Measurements from ENCODE around the gene ATP7A.
"Not testable (repeated sequence)": the region's sequence is repeated elsewhere in the genome, so short reads cannot be mapped to it uniquely, and the experiment has no call there.

Gene ATP7A

DNA sequence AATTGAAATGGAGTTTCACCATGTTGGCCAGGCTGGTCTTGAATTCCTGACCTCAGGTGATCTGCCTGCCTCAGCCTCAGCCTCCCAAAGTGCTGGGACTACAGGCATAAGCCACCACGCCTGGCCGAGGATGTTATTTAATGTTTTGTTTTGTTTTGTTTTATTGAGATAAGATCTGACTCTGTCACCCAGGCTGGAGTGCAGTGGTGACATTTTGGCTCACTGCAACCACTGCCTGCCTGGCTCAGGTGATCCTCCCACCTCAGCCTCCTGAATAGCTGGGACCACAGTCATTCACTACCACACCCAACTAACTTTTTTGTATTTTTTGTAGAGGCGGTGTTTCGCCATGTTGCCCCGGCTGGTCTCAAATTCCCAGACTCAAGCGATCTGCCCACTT, 34.5 kb downstream of the ATP7A start:
- DNase-seq (ENCODE audit: low read depth in 2 of 2, low spot score in 1 of 2), result not testable (repeated sequence)

DNA sequence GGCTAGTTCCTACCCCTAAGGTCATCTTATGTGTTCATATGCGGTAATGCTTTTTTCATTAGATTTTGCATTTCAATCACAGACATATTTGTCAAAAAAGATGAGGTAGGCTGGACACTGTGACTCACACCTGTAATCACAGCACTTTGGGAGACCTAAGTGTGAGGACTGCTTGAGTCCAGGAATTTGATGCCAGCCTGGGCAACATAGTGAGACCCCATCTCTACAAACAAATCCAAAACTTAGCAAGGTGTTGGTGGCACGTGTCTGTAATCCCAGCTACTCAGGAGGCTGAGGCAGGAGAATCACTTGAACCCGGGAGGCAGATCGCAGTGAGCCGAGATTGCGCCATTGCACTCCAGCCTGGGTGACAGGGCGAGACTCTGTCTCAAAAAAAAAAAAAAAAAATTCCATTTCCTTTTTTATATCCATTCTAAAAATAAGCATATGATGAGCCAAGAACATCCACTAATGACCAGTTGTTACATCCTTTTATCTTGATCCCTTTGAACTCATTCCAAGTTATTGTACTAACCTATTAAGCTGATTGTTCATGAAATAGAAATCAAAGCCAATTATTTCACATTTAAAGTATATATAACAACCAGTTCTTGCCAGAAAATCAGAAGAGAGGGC, 35.5 kb downstream of the ATP7A start:
- no peak for DNase-seq (ENCODE audit: low read depth in 2 of 2, low spot score in 1 of 2)

DNA sequence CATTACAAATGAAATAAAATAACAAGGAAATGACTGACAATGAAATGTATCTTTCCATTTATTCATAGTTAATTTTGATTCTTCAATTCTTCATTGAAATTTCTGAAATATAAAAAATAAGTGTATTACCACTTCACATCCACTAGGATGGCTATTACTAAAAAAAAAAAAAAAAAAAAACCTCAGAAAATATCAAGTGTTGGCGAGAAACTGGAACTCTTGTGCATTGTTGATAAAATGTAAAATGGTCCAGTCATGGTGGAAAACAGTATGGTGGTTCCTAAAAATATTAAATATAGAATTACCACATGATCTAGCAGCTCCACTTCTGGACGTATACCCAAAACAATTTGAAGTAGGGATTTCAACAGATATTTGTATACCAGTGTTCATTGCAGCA, 36.1 kb downstream of the ATP7A start:
- no peak for DNase-seq (ENCODE audit: low read depth in 2 of 2, low spot score in 1 of 2)

DNA sequence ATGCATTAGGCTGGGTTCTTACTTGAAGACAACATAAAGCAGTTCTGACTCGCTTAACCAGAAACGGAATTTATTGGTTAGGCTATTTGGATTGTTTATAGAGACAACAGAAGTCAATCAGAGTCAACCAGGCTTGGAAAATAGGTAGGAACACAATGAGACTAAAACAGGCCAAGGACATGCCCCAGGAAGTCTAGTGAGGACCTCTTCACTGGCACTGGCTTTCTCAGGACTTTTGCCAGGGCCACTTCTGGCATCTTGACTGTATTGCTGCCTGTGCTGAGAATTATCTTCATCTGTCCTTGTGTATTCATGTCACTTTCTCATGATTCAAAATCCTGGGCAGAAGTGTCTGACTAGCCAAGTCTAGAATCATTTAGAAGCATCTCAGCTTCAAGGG, 39.3 kb downstream of the ATP7A start:
- DNase-seq (ENCODE audit: low read depth in 2 of 2, low spot score in 1 of 2), result no peak

DNA sequence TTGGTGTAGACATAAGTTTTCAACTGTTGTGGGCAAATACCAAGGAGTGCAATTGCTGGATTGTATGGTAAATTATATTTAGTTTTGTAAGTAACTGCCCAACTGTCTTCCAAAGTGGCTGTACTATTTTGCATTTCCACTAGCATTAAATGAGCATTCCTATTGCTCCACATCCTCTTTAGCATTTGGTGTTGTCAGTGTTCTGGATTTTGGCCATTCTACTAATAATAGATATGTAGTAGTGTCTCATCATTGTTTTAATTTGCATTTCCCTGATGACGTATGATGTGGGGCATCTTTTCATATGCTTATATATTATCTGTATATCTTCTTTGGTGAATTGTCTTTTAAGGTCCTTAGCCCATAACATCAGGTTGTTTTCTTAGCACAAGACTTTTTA, 41.7 kb downstream of the ATP7A start:
- no peak for DNase-seq (ENCODE audit: low read depth in 2 of 2, low spot score in 1 of 2)

DNA sequence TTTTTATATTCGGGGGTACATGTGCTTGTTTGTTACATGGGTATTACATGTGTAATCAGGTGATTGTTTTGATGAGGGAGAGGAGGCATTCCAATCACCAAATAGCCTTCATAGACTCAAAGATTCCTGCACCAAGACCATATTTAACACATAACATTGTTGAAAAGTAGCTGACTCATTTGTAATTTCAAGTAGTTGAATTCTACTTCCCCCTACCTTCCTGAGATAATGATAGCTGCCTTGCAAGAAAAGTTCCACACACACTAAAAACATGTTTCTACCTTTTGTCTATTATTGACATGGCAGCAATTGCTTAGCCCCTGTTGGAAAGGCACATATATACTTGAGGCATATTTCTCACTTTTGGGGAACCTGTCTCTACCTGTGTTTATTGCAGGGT, 42.8 kb downstream of the ATP7A start:
- DNase-seq (ENCODE audit: low read depth in 2 of 2, low spot score in 1 of 2), result no peak

DNA sequence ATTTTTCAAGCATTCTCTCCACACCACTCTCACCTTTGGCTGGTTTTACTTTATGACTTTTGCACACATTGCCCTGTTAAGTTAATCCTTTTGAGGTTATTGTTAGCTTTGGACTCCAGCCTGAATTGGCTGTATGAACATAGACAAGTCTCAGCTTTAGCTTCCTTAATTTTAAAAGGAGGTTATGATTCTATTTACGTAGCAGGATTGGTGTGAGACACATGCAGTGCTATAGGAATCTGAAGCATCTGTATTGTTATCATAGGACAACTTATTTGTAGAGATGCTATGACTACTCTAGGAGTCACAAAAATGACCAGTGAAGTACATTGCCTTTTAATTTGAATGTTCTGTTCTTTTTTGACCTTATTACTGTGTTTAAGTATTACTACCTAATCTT, 43.2 kb downstream of the ATP7A start:
- no peak for DNase-seq (ENCODE audit: low read depth in 2 of 2, low spot score in 1 of 2)

DNA sequence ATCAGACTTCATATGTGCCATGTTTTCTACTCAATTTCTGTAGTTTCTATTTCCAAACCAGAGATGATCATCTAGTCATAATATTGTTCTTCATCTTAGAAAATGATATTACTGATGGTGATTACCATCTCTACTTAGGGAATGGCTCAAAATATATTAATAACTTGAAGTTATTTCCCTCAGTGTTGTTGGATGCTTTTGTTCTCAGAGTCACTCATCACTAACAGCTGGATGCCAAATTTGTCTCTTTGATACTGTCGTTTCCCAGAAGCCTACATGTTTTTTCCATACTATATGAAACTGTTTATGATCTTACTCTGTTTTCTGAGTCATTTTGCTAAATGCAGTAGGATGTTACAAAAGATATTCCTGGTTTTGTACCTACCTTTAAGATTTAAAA, 50.1 kb downstream of the ATP7A start:
- DNase-seq (ENCODE audit: low read depth in 2 of 2, low spot score in 1 of 2), result no peak

DNA sequence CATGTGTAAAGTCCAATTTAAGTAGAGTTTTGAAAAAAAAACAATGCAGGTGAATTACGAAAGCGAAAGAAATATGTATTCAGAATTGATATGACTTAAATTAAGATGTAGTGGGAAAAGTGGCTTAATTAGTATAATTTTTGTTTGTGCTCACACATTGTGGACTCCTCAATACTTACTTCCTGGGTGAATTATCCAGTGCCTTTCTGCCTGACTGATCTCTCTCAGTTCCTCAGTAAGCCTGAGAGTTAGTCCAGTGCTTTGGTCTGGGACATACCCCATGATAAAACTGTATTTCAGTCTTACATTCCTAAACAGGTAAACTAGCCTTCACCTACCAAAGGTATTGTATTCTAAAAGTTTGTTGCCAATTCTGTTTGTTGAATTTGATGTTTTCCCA, 50.6 kb downstream of the ATP7A start:
- DNase-seq (ENCODE audit: low read depth in 2 of 2, low spot score in 1 of 2), result no peak

DNA sequence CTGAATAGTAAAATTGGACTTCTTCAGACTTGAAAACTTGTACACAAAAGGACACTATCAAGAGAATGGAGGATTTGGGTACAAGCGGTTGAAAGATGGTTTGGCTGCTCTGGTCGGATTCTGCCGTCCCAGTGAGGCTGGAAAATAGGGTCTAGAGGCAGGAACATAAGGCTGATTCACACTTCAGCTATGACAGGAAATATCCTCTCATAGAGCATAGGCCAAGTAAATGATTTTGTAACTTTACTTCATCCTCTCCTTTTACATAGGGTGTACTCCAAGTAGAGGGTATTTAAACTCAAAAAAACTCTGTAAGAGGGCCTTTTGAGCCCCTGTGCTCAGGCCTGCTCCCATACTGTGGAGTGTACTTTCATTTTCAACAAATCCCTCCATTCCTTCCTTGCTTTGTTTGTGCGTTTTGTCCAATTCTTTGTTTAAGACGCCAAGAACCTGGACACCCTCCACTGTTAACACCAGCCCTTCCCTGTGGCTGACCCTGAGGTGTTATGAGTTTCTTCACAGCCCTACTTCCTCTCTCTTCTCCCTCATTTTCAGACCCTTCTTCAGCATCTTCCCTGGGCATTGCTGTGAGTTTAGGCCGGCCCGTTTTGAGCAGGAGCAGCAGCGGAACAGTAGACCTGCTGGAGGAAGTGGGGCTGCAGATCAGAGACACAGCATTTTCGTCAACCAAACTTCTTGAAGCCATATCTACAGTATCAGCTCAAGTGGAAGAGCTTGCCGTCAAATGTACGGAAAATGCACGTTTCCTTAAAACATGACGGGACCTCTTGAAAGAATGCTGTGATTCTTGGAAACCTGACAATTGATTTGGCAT, 51.8 kb downstream of the ATP7A start:
- DNase-seq (ENCODE audit: low read depth in 2 of 2, low spot score in 1 of 2), result no peak

DNA sequence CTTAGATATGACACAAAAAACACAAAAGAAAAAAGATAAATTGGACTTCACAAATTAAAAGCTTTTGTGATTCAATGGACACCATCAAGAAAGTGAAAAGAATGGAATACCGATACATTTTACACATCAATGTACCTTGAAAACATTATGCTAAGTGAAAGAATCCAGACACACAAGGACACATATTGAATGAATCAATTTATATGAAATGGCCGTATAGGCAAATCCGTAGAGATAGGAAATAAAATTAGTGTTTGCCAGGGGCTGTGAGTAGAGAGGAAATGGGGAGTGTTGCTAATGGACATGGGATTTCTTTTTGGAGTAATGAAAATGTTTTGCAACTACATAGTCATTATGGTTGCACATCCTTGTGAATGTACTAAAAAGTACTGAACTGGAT, 55.9 kb downstream of the ATP7A start:
- no peak for DNase-seq (ENCODE audit: low read depth in 2 of 2, low spot score in 1 of 2)

DNA sequence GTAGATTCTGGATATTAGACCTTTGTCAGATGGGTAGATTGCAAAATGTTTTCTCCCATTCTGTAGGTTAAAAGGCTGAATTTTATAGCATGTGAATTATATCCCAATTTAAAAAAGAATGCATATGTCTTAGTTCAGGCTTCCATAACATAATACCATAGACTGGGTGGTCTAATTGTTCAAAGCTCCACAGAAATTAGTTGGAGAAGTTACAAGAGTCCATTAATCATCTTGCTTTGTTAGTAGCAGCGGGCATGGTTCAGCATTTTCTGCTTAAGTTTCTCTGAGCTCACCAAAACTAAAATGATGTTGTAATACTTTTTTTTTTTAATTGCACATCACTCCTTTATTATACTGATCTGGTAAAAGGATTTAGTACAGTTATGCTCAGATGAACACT, 57.1 kb downstream of the ATP7A start:
- no peak for DNase-seq (ENCODE audit: low read depth in 2 of 2, low spot score in 1 of 2)

DNA sequence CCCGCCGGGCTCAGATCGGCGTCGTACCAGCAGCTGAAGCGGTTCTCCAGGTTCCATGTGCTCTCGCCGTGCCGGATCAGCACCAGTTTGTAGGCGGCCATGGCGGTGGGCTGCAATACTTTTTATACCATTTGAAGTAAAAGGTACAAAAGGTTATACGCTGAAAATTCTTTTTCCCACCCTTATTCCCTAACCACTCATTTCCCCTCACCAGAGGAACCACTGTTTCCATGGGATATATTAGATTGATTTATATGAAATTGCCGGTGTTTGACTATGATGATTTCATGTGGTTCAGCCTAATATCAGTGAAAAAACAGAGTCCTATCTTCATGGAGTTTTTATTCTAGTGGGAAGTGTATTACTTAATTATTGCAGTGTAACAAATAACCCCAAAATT, 59.0 kb downstream of the ATP7A start, which contains the start of gene PGAM4:
PGAM4 (minus strand) TSS at position 101 of the 400 bp plus-strand sequence; CDS start at position 101, 0 bp downstream.
- DNase-seq (ENCODE audit: low read depth in 2 of 2, low spot score in 1 of 2), result no peak

DNA sequence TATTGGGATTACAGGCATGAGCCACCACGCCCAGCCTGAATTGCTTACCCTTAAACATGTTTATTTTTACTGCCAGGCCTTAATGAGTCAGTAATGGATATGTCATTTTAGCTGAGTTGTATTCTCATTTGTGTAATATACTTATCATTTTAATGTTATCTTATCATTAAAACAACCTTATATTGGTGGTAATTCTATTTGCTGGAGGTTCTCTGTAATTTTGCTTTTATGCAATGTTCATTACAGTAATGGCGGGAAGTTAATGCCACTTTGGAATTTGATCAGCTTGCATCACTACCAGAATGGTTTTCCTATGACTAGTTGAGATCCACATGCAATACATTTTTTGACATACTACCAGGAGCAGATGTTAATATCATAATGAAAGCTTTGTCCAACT, 65.3 kb downstream of the ATP7A start:
- no peak for DNase-seq (ENCODE audit: low read depth in 2 of 2, low spot score in 1 of 2)

DNA sequence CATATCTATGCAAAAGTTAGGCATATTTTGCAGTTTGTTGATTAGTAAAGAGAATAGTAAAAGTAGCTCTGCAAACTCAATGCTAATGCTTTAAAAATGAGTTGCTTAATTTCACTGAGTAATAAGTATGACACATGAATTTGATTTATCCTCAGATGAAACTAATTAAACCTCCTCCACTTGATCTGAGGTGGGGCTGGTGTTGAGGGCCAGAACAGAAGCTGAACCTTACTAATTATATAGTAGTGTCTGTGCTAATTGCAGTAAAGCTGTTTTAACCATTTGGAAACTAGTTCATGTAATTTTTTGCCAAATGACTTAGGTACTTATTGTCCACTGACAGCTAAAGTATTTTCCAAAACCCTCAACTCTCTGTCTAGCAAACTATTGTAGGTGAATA, 66.6 kb downstream of the ATP7A start:
- DNase-seq (ENCODE audit: low read depth in 2 of 2, low spot score in 1 of 2), result no peak

DNA sequence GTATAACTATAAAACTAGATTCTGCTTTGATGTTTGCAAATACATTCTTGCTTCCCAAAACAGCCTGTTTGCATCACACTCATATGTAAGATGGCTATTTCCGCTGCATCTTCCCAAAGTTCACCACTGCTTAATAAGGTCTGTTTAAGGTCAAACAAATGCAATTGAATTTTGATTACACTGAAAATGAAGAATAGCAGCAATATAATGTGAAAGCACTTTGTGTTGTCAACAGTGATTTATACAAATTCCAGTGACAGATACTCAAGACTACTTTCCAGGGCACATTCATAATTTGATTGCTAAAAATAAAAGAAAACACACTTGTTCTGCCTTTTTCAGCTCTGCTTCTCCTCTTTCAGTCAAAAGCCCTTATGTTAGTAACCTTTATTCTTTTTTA, 67.0 kb downstream of the ATP7A start:
- DNase-seq (ENCODE audit: low read depth in 2 of 2, low spot score in 1 of 2), result no peak

DNA sequence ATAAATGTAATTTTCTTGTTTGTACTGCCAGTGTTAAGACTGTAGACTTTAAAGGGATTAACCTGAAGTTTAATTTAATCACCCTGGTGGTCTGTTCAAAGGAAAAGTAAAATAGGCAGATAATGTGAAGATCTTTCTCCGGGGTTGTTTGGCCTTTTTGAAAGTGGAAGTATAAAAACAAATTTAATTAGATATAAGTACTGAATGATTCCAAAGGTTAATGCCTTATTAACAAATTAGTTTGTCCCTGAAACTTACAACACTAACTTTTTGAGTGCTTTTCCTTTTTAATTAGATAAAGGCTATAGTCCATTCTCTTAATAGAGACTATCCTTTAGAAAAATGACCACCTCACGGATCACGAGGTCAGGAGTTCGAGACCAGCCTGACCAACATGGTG, 69.4 kb downstream of the ATP7A start:
- DNase-seq (ENCODE audit: low read depth in 2 of 2, low spot score in 1 of 2), result no peak

DNA sequence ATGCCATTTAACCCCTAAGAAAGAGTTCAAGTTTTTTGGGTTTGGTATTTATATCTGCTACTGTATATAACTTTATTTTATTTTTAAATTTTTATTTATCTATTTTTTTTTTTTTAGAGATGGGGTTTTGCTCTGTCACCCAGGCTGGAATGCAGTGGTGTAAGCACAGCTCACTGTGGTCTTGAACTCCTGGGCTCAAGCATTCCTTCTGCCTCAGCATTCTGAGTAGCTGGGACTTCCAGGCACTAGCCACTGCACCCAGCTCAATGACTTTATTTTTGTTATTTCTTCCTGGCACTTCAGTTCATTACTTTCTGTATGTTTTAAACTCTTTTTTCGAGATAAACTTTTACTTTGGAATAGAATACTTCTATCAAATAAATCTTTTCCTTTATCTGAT, 101.4 kb downstream of the ATP7A start:
- DNase-seq (ENCODE audit: low read depth in 2 of 2, low spot score in 1 of 2), result no peak

DNA sequence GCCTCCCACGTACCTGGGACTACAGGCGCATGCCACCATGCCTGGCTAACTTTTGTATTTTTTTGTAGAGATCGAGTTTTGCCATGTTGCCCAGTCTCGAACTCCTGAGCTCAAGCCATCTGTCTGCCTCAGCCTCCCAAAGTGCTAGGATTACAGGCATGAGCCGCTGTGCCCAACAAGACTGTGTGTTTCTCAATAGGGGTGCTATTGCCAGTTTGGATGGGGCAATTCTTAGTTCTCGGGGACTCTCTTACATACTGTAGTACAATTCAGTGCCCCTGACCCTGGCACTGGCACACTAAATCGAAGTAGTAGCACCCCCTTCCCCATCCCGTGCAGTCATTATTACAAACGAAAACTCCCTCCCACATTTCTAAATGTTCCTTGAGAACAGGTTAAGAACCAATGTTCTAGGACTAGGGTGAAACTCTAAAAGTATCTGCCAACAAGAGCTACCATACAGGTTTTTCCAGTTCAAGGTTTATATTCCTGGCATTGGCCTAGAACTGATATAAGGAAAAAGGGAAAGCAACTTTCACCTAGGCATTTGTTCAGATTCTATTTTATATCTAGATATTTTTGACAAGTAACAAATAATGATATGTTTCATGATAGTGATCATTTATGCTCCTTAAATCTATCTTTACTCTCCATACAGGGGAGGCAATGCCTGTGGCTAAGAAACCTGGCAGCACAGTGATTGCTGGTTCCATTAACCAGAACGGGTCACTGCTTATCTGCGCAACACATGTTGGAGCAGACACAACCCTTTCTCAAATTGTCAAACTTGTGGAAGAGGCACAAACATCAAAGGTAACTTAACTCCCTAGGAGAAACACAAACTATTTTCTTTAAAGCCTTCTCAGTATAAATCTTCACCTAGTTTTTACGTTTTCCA, 109.3 kb downstream of the ATP7A start:
- no peak for DNase-seq (ENCODE audit: low read depth in 2 of 2, low spot score in 1 of 2)

DNA sequence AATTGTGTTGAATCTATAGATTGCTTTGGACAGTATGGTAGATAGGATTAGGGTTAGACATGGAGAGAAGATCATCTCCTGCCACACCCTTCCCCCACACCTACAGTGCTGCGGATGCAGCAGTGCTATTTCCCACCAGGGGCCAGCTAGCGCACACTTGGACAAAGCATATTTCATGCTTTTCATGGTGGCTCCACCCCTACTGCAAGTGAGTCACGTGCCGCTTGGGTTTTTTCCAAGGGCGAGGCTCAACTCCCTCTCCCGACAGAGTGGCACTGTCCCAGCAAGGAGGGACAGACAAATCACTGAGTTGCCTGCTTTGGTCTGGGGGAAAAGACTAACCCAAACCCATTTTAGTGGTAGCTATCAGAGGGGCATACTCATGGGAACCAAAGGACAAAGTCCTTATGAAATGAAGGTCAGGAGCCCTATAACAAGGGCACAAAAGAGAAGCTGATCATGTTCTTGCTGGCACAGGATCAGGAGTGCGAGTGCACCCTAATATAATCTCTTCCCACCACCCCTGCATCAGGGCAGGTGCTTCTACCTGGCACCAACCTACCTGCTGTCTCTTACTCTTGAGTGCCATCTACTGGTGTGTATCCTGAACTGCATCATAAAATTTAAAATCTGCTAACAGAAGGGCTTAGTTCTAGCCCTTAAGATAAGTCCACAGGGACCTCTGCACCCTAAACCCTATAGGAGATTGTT, 114.0 kb downstream of the ATP7A start:
- no peak for DNase-seq (ENCODE audit: low read depth in 2 of 2, low spot score in 1 of 2)

DNA sequence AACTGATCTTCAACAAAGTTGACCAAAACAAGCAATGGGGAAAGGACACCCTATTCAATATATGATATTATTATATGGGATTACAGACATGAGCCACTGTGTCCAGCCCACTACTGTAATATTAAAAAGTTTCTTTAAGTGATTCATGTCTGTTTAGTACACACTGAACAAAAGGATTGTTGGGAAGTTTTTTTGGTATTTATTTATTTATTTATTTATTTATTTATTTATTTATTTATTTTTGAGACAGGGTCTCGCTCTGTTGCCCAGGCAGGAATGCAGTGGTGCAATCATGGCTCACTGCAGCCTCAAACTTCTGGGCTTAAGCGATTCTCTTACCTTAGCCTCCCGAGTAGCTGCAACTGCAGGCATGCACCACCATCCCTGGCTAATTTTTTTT, 117.3 kb downstream of the ATP7A start:
- DNase-seq (ENCODE audit: low read depth in 2 of 2, low spot score in 1 of 2), result no peak

Measured in stimulated activated CD8-positive, alpha-beta memory T cell treated with anti-CD3 and anti-CD28 coated beads, Interleukin-4, amount 100 ng/mL, for 1 hour (primary cell).